ENCODE measurements around the gene ZNG1B.
"Not testable (repeated sequence)": the region's sequence is repeated elsewhere in the genome, so short reads cannot be mapped to it uniquely, and the experiment has no call there.

- TF ChIP-seq AGO1 (IDR thresholded peaks at IDR 0.05; ENCODE audit: low read depth, low read length, poor library complexity, severe bottlenecking); POLR2A (IDR thresholded peaks at IDR 0.05; ENCODE audit: insufficient read depth in 1 of 2, low read depth in 2 of 2, low read length in 2 of 2); SMC3 (IDR thresholded peaks at IDR 0.05; ENCODE audit: low read length); ZNF282 (IDR thresholded peaks at IDR 0.05; ENCODE audit: partially characterized antibody); POLR2AphosphoS5 (IDR thresholded peaks at IDR 0.05; ENCODE audit: low read depth, low read length); THYN1 (CRISPR knock-in tag; IDR thresholded peaks at IDR 0.05; ENCODE audit: borderline replicate concordance, low read depth); EP300 (IDR thresholded peaks at IDR 0.05; ENCODE audit: low read depth in 2 of 2, low read length in 2 of 2); EP300 (CRISPR knock-in tag; IDR thresholded peaks at IDR 0.05; ENCODE audit: borderline replicate concordance); HIVEP1 (CRISPR knock-in tag; IDR thresholded peaks at IDR 0.05); NFYB (CRISPR knock-in tag; IDR thresholded peaks at IDR 0.05); CREB1 (IDR thresholded peaks at IDR 0.05); CREB1 (CRISPR knock-in tag; IDR thresholded peaks at IDR 0.05); MAX (IDR thresholded peaks at IDR 0.05); BRF2 (CRISPR knock-in tag; IDR thresholded peaks at IDR 0.05); ZNF160 (CRISPR knock-in tag; IDR thresholded peaks at IDR 0.05): not testable (repeated sequence)
These were observed 39.3 kb downstream of the ZNG1B start for GRCh38 chr2:113476688-113477368.
